Measurements from ENCODE around the gene IQCN. TPM values are rescaled to one million over a fixed set of nuclear protein-coding genes. Genes with fewer than 3 reads are reported as not detected.

Gene IQCN
- polyA plus RNA-seq, 1 donor (not counting 4 experiments of a cell fraction or from before 2014, with no cell fraction given), result not detected

DNA sequence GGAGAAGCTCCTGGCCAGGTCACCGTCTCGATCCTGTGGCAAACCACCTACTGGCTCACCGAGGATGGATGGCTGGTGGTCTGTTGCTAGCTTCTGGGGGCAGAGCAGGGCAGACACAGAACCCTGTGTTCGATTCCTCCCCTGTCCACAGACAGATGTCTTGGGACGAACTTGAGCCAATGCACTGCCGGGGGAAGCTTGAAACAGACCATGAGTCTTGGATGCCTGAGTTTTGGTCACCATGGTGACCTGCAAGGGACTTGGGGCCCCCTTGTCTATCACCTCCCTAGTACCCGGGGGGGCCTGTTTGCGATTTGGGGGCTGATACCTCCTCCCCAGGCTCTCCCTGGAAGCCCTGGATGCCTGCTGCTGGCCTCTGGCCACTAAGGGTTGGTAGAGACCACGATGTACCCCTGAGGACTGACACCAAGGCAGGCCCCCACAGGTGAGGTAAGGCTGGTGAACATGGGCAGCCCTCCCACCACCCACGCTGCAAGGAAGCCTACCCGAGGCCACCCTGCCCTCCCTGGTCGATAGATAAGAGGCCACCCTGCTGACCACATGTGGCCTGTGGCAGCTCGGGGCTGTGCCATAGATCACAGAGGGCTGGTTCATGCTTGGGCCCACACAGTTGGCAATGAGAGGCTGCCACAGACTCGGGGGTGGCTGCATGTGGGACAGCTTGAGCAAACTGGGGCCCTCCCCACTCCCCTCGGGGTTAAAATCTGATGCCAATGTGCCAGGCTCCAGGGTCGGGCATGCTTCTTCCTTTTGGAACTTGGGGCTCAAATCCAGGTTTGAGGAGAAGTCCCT, 10.7 kb downstream of the IQCN start:
- no peaks in the 10 kb centered on the region for H3K36me3 ChIP-seq (ENCODE audit: control insufficient read depth in 2 of 2, extremely low read depth in 1 of 2, insufficient read depth in 2 of 2, low read length in 2 of 2)

DNA sequence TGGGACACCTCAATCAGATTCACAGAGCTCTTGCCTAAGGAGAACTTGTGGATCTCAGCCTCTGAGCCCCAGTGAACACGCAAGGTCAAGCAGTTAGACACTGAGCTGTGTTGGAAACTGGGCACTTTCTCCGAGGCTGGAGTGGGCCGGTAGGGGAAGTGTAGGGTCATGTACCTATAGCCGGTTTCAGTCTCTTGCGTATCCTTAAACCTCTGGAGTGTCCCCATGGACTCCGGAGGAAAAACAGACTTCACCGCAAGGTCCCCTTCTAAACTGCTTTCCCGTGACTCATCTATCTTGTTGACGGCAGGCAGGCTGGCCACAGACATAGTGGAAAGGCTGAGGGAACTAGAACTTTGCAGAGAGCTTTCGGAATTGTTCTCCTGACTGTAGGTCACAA, 11.3 kb downstream of the IQCN start:
- Histone ChIP-seq H3K4me3 (ENCODE audit: control insufficient read depth in 2 of 3, extremely low read depth in 1 of 3, insufficient read depth in 2 of 3, low read depth in 1 of 3, low read length in 3 of 3) (no peak overlapping the region), H3K27me3 (ENCODE audit: control insufficient read depth, extremely low read depth, insufficient read depth, low read length) (no peaks in the 10 kb centered on the region), H3K36me3 (ENCODE audit: control insufficient read depth in 2 of 2, extremely low read depth in 1 of 2, insufficient read depth in 2 of 2, low read length in 2 of 2) (no peaks in the 10 kb centered on the region), H4K20me1 (ENCODE audit: control insufficient read depth, extremely low read depth, insufficient read depth, low read length) (no peaks in the 10 kb centered on the region), H3K4me1 (ENCODE audit: control insufficient read depth, extremely low read depth, insufficient read depth, low read length) (no peaks in the 10 kb centered on the region), H3K9me3 (ENCODE audit: control insufficient read depth, low read depth, low read length) (no peaks in the 10 kb centered on the region), H3K9me1 (ENCODE audit: control insufficient read depth, extremely low read depth, insufficient read depth, low read length) (no peaks in the 10 kb centered on the region), H3K4me2 (ENCODE audit: control insufficient read depth, extremely low read depth, insufficient read depth, low read depth, low read length) (no peak overlapping the region), H3K27ac (ENCODE audit: control insufficient read depth, insufficient read depth, low read length) (no peak overlapping the region), H2AFZ (ENCODE audit: control insufficient read depth, low read length) (no peak overlapping the region), H3K9ac (ENCODE audit: control insufficient read depth, extremely low read depth, insufficient read depth, low read length) (no peak overlapping the region), H3K79me2 (ENCODE audit: control insufficient read depth, insufficient read depth, low read length) (no peaks in the 10 kb centered on the region)
- FAIRE-seq (no peak), DNase-seq (ENCODE audit: low read depth, low spot score) (no peak)
- TF ChIP-seq, protein P1, sequence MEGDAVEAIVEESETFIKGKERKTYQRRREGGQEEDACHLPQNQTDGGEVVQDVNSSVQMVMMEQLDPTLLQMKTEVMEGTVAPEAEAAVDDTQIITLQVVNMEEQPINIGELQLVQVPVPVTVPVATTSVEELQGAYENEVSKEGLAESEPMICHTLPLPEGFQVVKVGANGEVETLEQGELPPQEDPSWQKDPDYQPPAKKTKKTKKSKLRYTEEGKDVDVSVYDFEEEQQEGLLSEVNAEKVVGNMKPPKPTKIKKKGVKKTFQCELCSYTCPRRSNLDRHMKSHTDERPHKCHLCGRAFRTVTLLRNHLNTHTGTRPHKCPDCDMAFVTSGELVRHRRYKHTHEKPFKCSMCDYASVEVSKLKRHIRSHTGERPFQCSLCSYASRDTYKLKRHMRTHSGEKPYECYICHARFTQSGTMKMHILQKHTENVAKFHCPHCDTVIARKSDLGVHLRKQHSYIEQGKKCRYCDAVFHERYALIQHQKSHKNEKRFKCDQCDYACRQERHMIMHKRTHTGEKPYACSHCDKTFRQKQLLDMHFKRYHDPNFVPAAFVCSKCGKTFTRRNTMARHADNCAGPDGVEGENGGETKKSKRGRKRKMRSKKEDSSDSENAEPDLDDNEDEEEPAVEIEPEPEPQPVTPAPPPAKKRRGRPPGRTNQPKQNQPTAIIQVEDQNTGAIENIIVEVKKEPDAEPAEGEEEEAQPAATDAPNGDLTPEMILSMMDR (optimal IDR thresholded peaks at IDR 0.05 in 1 of 3, IDR thresholded peaks at IDR 0.05 in 1 of 3, conservative IDR thresholded peaks at IDR 0.05 in 1 of 3; ENCODE audit: extremely low read depth in 1 of 3, insufficient read depth in 2 of 3, low read length in 3 of 3), result no peak
- TF ChIP-seq EZH2 (IDR thresholded peaks at IDR 0.05; ENCODE audit: low read length), result no peak
- dilution Hi-C loops (cut with MboI; ENCODE audit: extremely low pct_ligation_motif_present, low sequenced_read_pairs), result no loop called here

More for the DNA sequence above, 10.7 kb downstream of the IQCN start:
- Histone ChIP-seq H3K4me1 (ENCODE audit: control insufficient read depth, extremely low read depth, insufficient read depth, low read length) (no peaks in the 10 kb centered on the region), H3K79me2 (ENCODE audit: control insufficient read depth, insufficient read depth, low read length) (no peaks in the 10 kb centered on the region), H3K4me2 (ENCODE audit: control insufficient read depth, extremely low read depth, insufficient read depth, low read depth, low read length) (no peak overlapping the region), H3K27me3 (ENCODE audit: control insufficient read depth, extremely low read depth, insufficient read depth, low read length) (no peaks in the 10 kb centered on the region), H3K4me3 (ENCODE audit: control insufficient read depth in 2 of 3, extremely low read depth in 1 of 3, insufficient read depth in 2 of 3, low read depth in 1 of 3, low read length in 3 of 3) (no peak overlapping the region), H2AFZ (ENCODE audit: control insufficient read depth, low read length) (no peak overlapping the region), H4K20me1 (ENCODE audit: control insufficient read depth, extremely low read depth, insufficient read depth, low read length) (no peaks in the 10 kb centered on the region), H3K9me3 (ENCODE audit: control insufficient read depth, low read depth, low read length) (no peaks in the 10 kb centered on the region), H3K27ac (ENCODE audit: control insufficient read depth, insufficient read depth, low read length) (no peak overlapping the region), H3K9ac (ENCODE audit: control insufficient read depth, extremely low read depth, insufficient read depth, low read length) (no peak overlapping the region), H3K9me1 (ENCODE audit: control insufficient read depth, extremely low read depth, insufficient read depth, low read length) (no peaks in the 10 kb centered on the region)
- dilution Hi-C loops (cut with MboI; ENCODE audit: extremely low pct_ligation_motif_present, low sequenced_read_pairs), result no loop called here
- TF ChIP-seq EZH2 (IDR thresholded peaks at IDR 0.05; ENCODE audit: low read length), result no peak
- TF ChIP-seq, protein P1 (optimal IDR thresholded peaks at IDR 0.05 in 1 of 3, IDR thresholded peaks at IDR 0.05 in 1 of 3, conservative IDR thresholded peaks at IDR 0.05 in 1 of 3; ENCODE audit: extremely low read depth in 1 of 3, insufficient read depth in 2 of 3, low read length in 3 of 3), result no peak
- DNase-seq (ENCODE audit: low read depth, low spot score) (no peak), FAIRE-seq (no peak)
